ENCODE results near the gene HYAL3. TPM values are rescaled to one million over a fixed set of nuclear protein-coding genes. Genes with fewer than 3 reads are reported as not detected.

Gene HYAL3
- total RNA-seq, 1 donor from 2014 or later: 6.9 TPM

GRCh38 chr3:50268703-50269451, 30.3 kb downstream of the HYAL3 start, which contains the start of gene SEMA3B:
Gene SEMA3B, plus strand, starts transcription at chr3:50269147. Its CDS starts 94 bp downstream, at chr3:50269241.
- H3K4me1 Mint-ChIP-seq (ENCODE audit: low read depth, unreplicated experiment): peaks cover 33% of the 10 kb centered on the region
- H3K27me3 ChIP-seq (ENCODE audit: insufficient read depth, low read length): peaks cover 8% of the 10 kb centered on the region
- no peaks in the 10 kb centered on the region for H4K20me1 ChIP-seq (ENCODE audit: insufficient read depth, low read length)
- no peak within 1 kb of the TSS for H3K4me3 Mint-ChIP-seq (ENCODE audit: unreplicated experiment)
- H3K36me3 ChIP-seq (ENCODE audit: insufficient read depth, low read length): no peaks in the 10 kb centered on the region
- no peak for DNase-seq (ENCODE audit: low read depth)
- peaks cover 5% of the 10 kb centered on the region for H3K27me3 Mint-ChIP-seq (ENCODE audit: low read depth, unreplicated experiment)
- no peak for TF ChIP-seq EZH2 (IDR thresholded peaks at IDR 0.05; ENCODE audit: insufficient read depth, low read length)
- TF ChIP-seq CTCF (IDR thresholded peaks at IDR 0.05; ENCODE audit: insufficient read depth, low read depth, low read length): no peak
- FAIRE-seq: no peak
- peak within 1 kb of the TSS; percentile 27 for H3K27ac Mint-ChIP-seq (ENCODE audit: unreplicated experiment)
- no peak within 1 kb of the TSS for H3K27ac ChIP-seq (ENCODE audit: low read depth, low read length)
- peak within 1 kb of the TSS; percentile 26 for H3K4me2 ChIP-seq (ENCODE audit: low read length)
- H3K36me3 Mint-ChIP-seq (ENCODE audit: low read depth, unreplicated experiment): peaks cover 2% of the 10 kb centered on the region
- no peak within 1 kb of the TSS for H2AFZ ChIP-seq (ENCODE audit: low read depth, low read length)
- no peak within 1 kb of the TSS for H3K9ac ChIP-seq (ENCODE audit: low read length)
- H3K9me3 Mint-ChIP-seq (ENCODE audit: unreplicated experiment): no peaks in the 10 kb centered on the region
- no peaks in the 10 kb centered on the region for H3K79me2 ChIP-seq (ENCODE audit: insufficient read depth, low read length)
- H3K4me3 ChIP-seq (ENCODE audit: insufficient read depth, low read depth, low read length): no peak within 1 kb of the TSS
- no peaks in the 10 kb centered on the region for H3K9me3 ChIP-seq (ENCODE audit: insufficient read depth, low read depth, low read length)
- H3K4me1 ChIP-seq (ENCODE audit: insufficient read depth, low read length): peaks cover 42% of the 10 kb centered on the region

GRCh38 chr3:50268276-50268675, 30.9 kb downstream of the HYAL3 start:
- Histone ChIP-seq H3K9me3 (ENCODE audit: insufficient read depth, low read depth, low read length) (no peaks in the 10 kb centered on the region), H3K4me2 (ENCODE audit: low read length) (no peak overlapping the region), H3K36me3 (ENCODE audit: insufficient read depth, low read length) (no peaks in the 10 kb centered on the region), H4K20me1 (ENCODE audit: insufficient read depth, low read length) (no peaks in the 10 kb centered on the region), H3K79me2 (ENCODE audit: insufficient read depth, low read length) (no peaks in the 10 kb centered on the region), H2AFZ (ENCODE audit: low read depth, low read length) (no peak overlapping the region), H3K4me3 (ENCODE audit: insufficient read depth, low read depth, low read length) (no peak overlapping the region), H3K4me1 (ENCODE audit: insufficient read depth, low read length) (peaks cover 42% of the 10 kb centered on the region), H3K9ac (ENCODE audit: low read length) (no peak overlapping the region), H3K27me3 (ENCODE audit: insufficient read depth, low read length) (peaks cover 2% of the 10 kb centered on the region), H3K27ac (ENCODE audit: low read depth, low read length) (no peak overlapping the region)
- DNase-seq (ENCODE audit: low read depth): no peak
- peaks cover 33% of the 10 kb centered on the region for H3K4me1 Mint-ChIP-seq (ENCODE audit: low read depth, unreplicated experiment)
- H3K36me3 Mint-ChIP-seq (ENCODE audit: low read depth, unreplicated experiment): peaks cover 2% of the 10 kb centered on the region
- FAIRE-seq: no peak
- H3K27ac Mint-ChIP-seq (ENCODE audit: unreplicated experiment): no peak overlapping the region
- peaks cover 5% of the 10 kb centered on the region for H3K27me3 Mint-ChIP-seq (ENCODE audit: low read depth, unreplicated experiment)
- TF ChIP-seq CTCF (IDR thresholded peaks at IDR 0.05; ENCODE audit: insufficient read depth, low read depth, low read length) (no peak), EZH2 (IDR thresholded peaks at IDR 0.05; ENCODE audit: insufficient read depth, low read length) (no peak)
- H3K9me3 Mint-ChIP-seq (ENCODE audit: unreplicated experiment): no peaks in the 10 kb centered on the region
- H3K4me3 Mint-ChIP-seq (ENCODE audit: unreplicated experiment): no peak overlapping the region

Measured in astrocyte (in vitro differentiated cells and primary cell).